ENCODE results near the gene OXCT1. TPM values are rescaled to one million over a fixed set of nuclear protein-coding genes. Genes with fewer than 3 reads are reported as not detected.

OXCT1 gene
- total and polyA plus RNA-seq, 9 donors = 9.0 to 29.8 (median 15.4) TPM

- no peak for DNase-seq
- H3K4me1 ChIP-seq (ENCODE audit: insufficient read depth) = peaks cover 2% of the 10 kb centered on the region
- TF ChIP-seq POLR2A (IDR thresholded peaks at IDR 0.05) (no peak), CTCF (IDR thresholded peaks at IDR 0.05) (no peak), EP300 (IDR thresholded peaks at IDR 0.05) (no peak)
- no peaks in the 10 kb centered on the region for H3K9me3 ChIP-seq
- no peak overlapping the region for H3K4me3 ChIP-seq
- no peak overlapping the region for H3K27ac ChIP-seq
- H3K27me3 ChIP-seq = no peaks in the 10 kb centered on the region
- no peaks in the 10 kb centered on the region for H3K36me3 ChIP-seq
- intact Hi-C loops (cut with DNase I) = loop anchor here in 1 of 4 donors (10.0 kb wide), 1 partner anchor 50 kb away; no protein-coding TSS in a partner anchor
Measured at GRCh38 chr5:41764650-41765049, 105.6 kb downstream of the OXCT1 start.

GRCh38 chr5:41763574-41763973 lies 106.7 kb downstream of the OXCT1 start:
- intact Hi-C loops (cut with DNase I) = loop anchor here in 1 of 4 donors (10.0 kb wide), 1 partner anchor 51 kb away; no protein-coding TSS in a partner anchor
- TF ChIP-seq CTCF (IDR thresholded peaks at IDR 0.05) = no peak
- TF ChIP-seq POLR2A (IDR thresholded peaks at IDR 0.05) = no peak
- TF ChIP-seq EP300 (IDR thresholded peaks at IDR 0.05) = no peak
- DNase-seq = no peak
- WGBS, 3 donors = 54 to 78% (median 69%) methylated on average over 2 of the region's 2 CpGs
- Histone ChIP-seq H3K27me3 (no peaks in the 10 kb centered on the region), H3K27ac (no peak overlapping the region), H3K36me3 (no peaks in the 10 kb centered on the region), H3K4me3 (no peak overlapping the region), H3K4me1 (ENCODE audit: insufficient read depth) (peaks cover 2% of the 10 kb centered on the region), H3K9me3 (no peaks in the 10 kb centered on the region)

- intact Hi-C loops (cut with DNase I) = loop anchor here in 1 of 4 donors (10.0 kb wide), 1 partner anchor 52 kb away; no protein-coding TSS in a partner anchor
- no peak overlapping the region for H3K4me3 ChIP-seq
- DNase-seq = no peak
- WGBS, 3 donors = 10 to 16% (median 13%) methylated on average over 3 of the region's 3 CpGs
- TF ChIP-seq CTCF (IDR thresholded peaks at IDR 0.05) = no peak
- TF ChIP-seq POLR2A (IDR thresholded peaks at IDR 0.05) = no peak
- TF ChIP-seq EP300 (IDR thresholded peaks at IDR 0.05) = no peak
- no peaks in the 10 kb centered on the region for H3K36me3 ChIP-seq
- no peaks in the 10 kb centered on the region for H3K27me3 ChIP-seq
- H3K9me3 ChIP-seq = no peaks in the 10 kb centered on the region
- H3K27ac ChIP-seq = no peak overlapping the region
- peaks cover 2% of the 10 kb centered on the region for H3K4me1 ChIP-seq (ENCODE audit: insufficient read depth)
Measured at GRCh38 chr5:41763081-41763480, 107.1 kb downstream of the OXCT1 start.

- Histone ChIP-seq H3K27me3 (no peaks in the 10 kb centered on the region), H3K4me1 (ENCODE audit: insufficient read depth) (peaks cover 2% of the 10 kb centered on the region), H3K4me3 (no peak overlapping the region), H3K9me3 (no peaks in the 10 kb centered on the region), H3K36me3 (no peaks in the 10 kb centered on the region), H3K27ac (no peak overlapping the region)
- intact Hi-C loops (cut with DNase I) = loop anchor here in 1 of 4 donors (10.0 kb wide), 1 partner anchor 52 kb away; no protein-coding TSS in a partner anchor
- no peak for DNase-seq
- WGBS, 3 donors = 44 to 68% (median 52%) methylated on average over 1 of the region's 1 CpG
- no peak for TF ChIP-seq POLR2A (IDR thresholded peaks at IDR 0.05)
- no peak for TF ChIP-seq EP300 (IDR thresholded peaks at IDR 0.05)
- TF ChIP-seq CTCF (IDR thresholded peaks at IDR 0.05) = no peak
Measured at GRCh38 chr5:41762426-41762825, 107.8 kb downstream of the OXCT1 start.
